ENCODE results near the gene GALNT7.

- TF ChIP-seq GATA2 (IDR thresholded peaks at IDR 0.05; ENCODE audit: low read depth, low read length) (no peak), GATA3 (IDR thresholded peaks at IDR 0.05; ENCODE audit: low read depth, low read length) (no peak)
These were observed 80.1 kb downstream of the GALNT7 start for GRCh38 chr4:173248690-173249089.
